Measurements from ENCODE around the gene CHD9NB.
A peak's percentile ranks its signal among the peaks of the same experiment; 100 is the strongest.

The CHD9NB gene

GRCh38 chr16:53052519-53053501, at the start of gene CHD9NB:
TSS of gene CHD9NB (minus strand) at chr16:53052897. CDS start at chr16:53044158, 8,739 bp downstream.
- no peak for DNase-seq

DNA sequence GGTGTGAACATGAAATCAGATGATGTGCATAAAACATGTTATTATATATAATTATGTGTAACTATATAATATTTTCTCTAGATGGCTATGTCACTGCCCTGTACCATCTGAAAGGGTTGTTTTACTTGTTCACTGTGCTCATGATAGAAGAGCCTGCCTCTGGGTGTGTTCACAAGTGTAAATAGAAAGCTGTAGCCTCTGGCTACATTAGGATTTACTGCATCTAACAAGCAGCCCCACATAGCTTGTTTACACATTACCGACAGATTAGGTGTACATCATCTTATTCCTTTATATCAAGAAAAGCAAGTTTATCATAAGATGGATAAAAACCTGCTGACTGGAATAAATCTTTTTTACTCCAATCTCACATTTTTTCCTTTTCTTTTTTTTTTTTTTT, 48.2 kb upstream of the CHD9NB start:
- no peak for DNase-seq

- DNase-seq: no peak
Observed at GRCh38 chr16:53100131-53100748, 47.5 kb upstream of the CHD9NB start.

DNA sequence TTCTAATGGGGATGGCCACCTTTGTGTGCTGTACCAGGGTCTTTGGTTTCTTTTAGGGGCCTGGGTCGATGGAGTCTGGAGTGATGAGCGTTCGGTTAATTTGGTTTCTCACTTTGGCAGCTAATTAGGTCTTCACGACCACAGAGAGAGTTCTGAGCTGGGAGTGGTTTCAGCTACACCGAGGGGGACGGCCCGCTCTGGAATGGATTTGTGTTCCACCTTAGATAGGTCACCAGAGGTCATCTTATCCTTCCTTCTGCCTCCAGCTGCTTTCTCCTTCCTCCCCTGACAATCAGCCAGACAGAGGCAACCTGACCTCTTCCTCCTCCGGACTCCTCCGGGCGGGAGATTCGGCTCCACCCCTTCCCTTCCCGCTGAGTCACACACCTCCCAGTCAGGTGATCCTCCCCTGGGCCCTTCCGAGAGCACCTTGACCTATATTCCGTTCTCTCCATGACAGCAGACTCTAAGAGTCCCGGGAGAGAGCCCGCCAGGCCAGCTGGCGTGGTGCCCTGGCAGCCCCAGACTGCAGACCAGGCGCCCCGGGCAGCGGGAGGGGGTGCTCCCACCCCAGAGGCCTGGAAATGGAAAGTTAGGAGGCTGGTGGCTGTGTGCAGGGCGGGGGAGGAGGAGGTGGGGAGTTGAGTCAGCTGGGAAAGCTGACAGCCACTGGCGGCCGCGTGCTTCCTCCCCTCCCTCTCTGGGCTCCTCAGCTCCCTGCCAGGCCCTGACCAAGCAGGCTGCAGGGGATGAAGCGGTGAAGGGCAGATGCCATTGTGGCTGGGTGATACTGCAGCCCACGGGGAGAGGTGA, 46.8 kb upstream of the CHD9NB start:
- peak; percentile 49 for DNase-seq

GRCh38 chr16:53098526-53099317, 46.0 kb upstream of the CHD9NB start:
- peak; percentile 23 for DNase-seq

DNA sequence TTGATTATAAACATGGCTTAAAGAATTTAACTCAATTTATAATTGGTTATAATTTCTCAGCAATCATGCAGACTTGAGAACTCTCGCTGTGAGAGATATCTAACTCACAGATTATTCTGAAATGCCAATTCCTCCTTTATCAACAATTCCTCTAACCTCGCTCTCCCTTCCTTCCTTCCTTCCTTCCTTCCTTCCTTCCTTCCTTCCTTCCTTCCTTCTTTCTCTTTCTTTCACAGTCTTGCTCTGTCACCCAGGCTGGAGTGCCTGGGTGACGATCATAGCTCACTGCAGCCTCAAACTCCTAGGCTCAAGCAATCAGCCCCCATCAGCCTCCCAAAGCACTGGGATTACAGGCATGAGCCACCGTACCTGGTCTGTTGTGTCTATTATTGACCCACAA, 44.5 kb upstream of the CHD9NB start:
- no peak for DNase-seq

- DNase-seq: no peak
Observed at GRCh38 chr16:53094013-53094630, 41.4 kb upstream of the CHD9NB start.

DNA sequence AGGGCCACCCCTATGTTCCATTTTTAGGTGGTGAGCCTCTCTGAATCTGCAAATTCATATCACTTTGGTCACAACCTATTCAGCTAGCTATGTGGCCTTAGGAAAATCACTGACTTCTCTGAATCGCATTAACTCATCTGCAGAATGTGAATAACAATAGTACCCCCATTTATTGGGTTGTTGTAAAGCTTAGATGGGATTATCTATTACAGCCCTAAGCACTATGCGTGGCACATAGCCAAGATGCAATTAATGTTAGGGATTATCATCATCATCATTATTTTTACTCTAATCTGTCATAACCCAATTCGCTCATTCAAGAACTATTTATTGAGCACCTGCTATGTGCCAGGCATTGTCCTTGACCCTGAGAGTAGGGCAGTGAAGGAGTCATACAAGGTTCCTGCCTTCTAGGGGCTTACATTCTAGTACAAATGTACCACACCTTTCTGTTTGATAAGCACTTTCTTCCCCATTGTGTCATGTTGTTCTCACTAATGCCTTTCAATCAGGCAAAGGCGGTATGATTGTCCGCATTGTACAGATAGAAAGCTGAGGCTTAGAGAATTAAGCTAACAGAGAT, 40.6 kb upstream of the CHD9NB start:
- DNase-seq: no peak

GRCh38 chr16:53092284-53092683, 39.6 kb upstream of the CHD9NB start:
- DNase-seq: no peak

- DNase-seq: no peak
Observed at GRCh38 chr16:53091466-53092211, 38.9 kb upstream of the CHD9NB start.

DNA sequence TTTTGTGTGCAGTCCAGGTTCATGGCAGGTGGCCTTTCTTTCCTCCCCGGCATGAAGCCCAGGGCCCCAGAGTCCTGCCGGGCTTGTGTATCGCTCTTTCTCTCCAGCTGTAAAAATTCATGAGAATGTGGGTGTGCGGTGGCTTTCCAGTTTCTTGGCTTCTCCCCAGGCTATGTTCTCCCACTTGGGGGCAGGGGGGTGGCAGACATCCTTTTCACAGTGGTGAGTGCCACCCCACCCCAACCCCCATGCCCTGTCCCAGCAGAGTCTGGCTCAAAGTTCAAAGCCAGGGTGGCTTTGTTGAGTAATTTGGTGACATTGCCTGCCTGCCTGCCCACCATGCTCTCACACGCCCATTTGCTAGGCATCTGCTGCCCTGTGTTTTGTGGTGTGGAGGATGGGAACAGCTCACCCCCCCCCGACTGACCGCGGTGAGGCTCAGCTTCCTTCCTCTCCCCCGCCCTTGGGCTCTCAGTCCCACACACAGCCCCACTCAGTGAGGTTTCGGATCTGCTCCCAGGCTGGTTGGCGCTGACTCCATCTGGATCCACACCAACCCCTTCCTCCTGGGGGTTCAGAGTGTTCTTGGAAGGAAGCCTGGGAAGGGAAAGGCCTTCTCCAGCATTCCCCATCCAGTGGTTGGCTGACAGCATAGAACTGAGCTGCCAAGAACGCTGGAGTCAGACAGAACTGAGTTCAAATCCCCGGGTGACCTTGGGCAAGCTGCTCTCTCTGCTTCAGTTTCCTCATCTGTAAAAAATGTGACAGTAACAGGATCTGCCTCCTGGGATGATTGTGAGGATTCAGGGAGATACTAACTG, 38.1 kb upstream of the CHD9NB start:
- DNase-seq: no peak

DNA sequence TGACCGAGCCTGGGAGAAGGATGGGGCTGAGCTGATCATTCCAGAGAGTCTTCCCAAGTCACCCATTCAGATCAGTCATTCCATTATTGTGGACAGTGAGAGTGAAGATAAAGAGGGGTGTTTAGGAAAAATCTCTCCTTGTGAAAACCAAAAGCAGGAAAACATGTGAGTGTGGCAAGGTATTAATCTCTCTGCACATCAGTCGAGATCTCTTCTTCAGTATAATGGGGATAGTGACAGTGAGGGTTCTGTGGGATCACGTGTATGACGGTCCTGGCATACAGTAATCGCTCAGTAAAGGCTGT, 37.5 kb upstream of the CHD9NB start:
- DNase-seq: no peak

DNA sequence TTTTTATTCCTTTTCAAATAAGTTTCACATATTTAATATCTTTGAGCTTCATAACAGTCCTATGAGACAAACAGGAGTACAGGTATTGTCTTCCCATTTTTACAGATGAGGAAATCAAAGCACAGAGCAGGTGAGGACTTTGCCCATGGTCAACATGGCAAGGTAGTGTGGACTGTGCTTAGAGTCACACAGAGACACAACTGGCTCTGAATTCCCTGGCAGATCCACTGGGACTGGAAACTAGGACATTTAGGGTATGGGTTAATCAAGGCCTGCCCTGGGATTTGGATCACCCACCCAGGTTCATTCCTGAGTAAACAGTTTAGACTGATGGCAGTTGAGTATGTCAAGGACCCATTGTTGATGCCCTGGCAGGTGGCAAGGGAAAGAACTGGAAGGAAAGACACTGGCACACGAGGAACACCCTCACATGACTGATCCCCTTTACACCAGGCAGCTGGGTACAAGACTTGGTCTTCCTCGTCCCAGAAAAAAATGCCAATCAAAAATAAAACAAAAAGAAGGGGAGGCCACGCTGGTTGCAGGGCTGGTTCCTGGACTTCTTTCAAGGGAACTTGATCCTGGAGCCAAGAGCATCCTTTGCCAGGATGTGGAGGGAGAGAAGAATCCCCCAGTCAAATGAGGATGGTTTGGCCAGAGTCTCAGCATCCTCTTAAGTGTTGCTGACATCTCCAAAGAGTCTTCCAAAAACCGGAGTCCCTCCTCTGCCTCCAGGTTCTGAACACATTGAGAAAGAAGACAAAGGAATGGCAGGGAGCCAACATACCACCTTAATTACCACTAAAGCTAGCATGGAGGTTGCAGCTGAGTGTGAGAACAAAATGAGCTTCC, 37.0 kb upstream of the CHD9NB start:
- no peak for DNase-seq

DNA sequence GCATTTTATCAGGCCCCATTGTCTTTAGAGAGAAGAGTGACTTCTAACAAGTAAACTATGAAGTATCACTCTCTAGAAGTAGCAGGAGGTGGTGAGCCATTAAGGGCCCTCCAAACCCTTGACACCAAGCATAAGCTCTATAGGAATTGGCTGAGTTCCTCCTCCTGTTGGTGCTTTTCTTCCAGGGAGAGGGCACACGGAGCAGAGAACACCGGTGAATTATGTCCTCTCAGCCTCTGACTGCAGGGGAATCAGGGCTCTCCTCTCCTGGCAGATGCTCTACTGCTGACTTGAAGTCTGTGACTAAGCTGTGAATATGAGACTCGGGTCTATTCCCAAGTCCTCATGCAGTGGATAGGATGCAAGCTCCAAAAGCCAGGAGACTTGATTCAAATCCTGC, 34.4 kb upstream of the CHD9NB start:
- no peak for DNase-seq

DNA sequence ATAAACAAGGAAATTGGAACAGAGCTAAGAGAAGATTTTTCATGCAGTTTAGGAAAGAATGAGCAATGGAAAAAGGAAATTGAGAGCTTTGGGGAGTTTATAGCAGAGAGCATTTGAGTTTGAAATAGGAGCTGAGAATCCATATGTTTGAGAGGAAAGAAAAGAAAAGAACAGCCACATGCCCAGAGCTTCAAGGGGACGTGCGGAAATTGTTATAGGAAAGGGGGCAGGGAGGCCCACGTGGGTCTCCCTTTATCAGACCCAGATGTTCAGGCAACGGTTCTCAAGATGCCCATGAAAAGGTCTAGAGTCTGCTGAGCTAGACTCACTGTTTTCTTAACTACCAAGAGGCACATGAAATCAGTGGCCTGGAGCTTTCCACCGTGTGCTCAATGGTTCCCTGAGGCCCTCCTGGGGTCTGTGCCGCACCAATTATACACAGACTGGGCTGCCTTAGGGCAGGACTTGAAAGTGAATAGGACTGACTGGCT, 33.3 kb upstream of the CHD9NB start:
- no peak for DNase-seq

DNA sequence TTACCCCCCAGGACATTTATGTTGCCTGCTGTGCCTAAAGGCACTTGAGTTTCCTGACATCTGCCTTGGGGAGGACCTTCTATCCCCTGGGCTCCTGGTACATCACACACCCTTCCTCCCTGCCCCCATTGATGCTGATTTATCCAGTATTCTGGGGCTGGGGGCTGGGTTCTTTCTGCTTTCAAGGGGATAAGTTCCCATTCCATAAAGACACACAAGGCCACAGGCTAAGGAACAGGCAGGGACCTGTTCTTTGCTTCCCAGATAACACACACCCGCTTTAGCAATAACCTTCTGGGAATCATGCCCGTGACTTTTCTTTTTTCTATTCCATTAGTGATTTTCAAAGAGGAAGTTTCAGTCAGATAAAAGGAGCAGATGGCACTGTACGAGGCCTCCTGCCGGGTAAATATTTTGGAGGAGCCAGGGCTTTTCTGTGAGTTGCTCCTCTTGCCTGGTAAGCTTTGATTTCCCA, 32.7 kb upstream of the CHD9NB start:
- no peak for DNase-seq

DNA sequence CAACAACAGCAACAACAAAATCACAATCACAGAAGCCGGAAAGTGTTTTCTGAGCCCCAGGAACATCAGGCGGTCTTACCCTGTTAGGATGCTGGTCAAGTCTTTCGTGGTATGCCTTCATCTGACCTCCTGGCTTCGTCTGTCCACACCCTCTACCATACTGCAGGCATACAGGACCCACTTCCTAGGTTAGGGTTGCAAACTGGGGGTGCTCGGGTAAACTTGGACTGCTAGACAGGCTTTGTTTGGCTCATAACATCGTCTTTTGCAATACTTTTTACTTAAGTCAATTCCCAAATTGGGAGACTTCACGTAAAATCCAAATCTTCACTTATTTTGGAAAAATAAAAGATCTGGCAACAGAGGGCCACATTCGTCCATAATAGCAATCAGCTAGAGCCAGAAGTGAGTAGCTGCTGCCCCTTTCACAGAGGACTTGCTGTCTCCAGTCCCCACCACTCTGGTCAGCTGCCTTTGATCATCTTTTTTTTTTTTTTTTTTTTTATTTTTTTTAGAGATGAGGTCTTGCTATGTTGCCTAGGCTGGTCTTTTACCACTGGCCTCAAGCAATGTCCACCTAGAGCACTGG, 32.1 kb upstream of the CHD9NB start:
- DNase-seq: no peak

DNA sequence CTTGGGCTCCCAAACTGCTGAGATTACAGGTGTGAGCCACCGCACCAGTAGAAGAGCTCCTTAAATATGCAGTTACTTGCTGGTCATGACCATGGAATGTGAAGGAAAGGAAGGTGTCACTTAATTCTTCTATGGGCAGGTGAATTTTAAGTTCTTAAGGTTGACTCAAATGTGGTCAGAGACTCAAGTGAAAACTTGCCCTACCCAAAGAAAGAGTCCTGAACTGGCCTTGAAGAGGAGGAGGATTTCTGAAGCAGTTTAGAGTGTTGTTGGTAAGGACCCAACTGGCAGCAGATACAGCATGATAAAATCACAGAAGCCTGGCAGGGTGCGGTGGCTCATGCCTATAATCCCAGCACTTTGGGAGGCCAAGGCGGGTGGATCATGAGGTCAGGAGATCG, 31.4 kb upstream of the CHD9NB start:
- DNase-seq: no peak
